K562 (cell line): ENCODE measurements around the gene ZBTB22. TPM values are rescaled to one million over a fixed set of nuclear protein-coding genes. Genes with fewer than 3 reads are reported as not detected.

ENCODE experiments used
- ARID2 ChIP-seq: fragments of 450-650 bp; IDR thresholded peaks from 2 replicates; pipeline ENCODE4 v1.6.1; 2017; ENCODE audit warnings: antibody characterized with exemption, mild to moderate bottlenecking
- BRD9 ChIP-seq: fragments of 450-650 bp; IDR thresholded peaks from 2 replicates; pipeline ENCODE4 v1.6.1; 2018; ENCODE audit warnings: low read depth; ENCODE audit not compliant: partially characterized antibody
- ETV6 ChIP-seq, 3 experiments: fragments of 150-350 bp in 1 of 3; sonication (generic) in 1 of 3; formaldehyde crosslinking in 1 of 3; IDR thresholded peaks; 2 replicates each; pipeline versions ENCODE4 v1.6.1 to v1.8.0; 2014 to 2022; ENCODE audit warnings: borderline replicate concordance in 2 of 3, low read depth in 2 of 3, antibody characterized with exemption in 1 of 3, low read length in 1 of 3, mild to moderate bottlenecking in 1 of 3, missing genetic modification reagents in 1 of 3
- FUS ChIP-seq: fragments of 200-400 bp; formaldehyde crosslinking; optimal IDR thresholded peaks from 2 replicates; pipeline ENCODE3; 2017; ENCODE audit warnings: low read depth, low read length
- GABPA ChIP-seq: fragments of 200-800 bp; sonication (Bioruptor generic); conservative IDR thresholded peaks from 2 replicates; pipeline ENCODE4 v1.6.1; 2016; ENCODE audit warnings: low read depth, missing genetic modification characterization, missing compliant biosample characterization
- JUNB ChIP-seq: fragments of 450-650 bp; formaldehyde crosslinking; conservative IDR thresholded peaks from 2 replicates; pipeline ENCODE4 v1.4.0; 2020; ENCODE audit warnings: mild to moderate bottlenecking
- MAZ ChIP-seq, 2 experiments: fragments of 450-650 bp in 1 of 2; sonication (generic) in 1 of 2; formaldehyde crosslinking; IDR thresholded peaks in 1 of 2; conservative IDR thresholded peaks in 1 of 2; 2 replicates each; pipeline versions ENCODE4 v1.4.0 to v1.5.0; 2020; ENCODE audit warnings: mild to moderate bottlenecking in 1 of 2, missing genetic modification reagents in 1 of 2
- NELFE ChIP-seq: IDR thresholded peaks from 2 replicates; pipeline ENCODE4 v1.6.1; 2011; ENCODE audit warnings: mild to moderate bottlenecking; ENCODE audit not compliant: insufficient read depth, insufficient read length
- NRF1 ChIP-seq, 2 experiments: fragments of 450-650 bp; IDR thresholded peaks in 1 of 2; conservative IDR thresholded peaks in 1 of 2; 2 replicates each; pipeline ENCODE4 v1.6.1; 2014; ENCODE audit warnings: mild to moderate bottlenecking in 2 of 2
- POLR2AphosphoS5 ChIP-seq: IDR thresholded peaks from 2 replicates; pipeline ENCODE4 v1.6.1; 2011; ENCODE audit warnings: mild to moderate bottlenecking, low read depth, low read length, moderate library complexity; ENCODE audit not compliant: control insufficient read depth, insufficient read depth
- SREBF2 ChIP-seq: sonication (generic); formaldehyde crosslinking; IDR thresholded peaks from 2 replicates; pipeline ENCODE4 v1.4.0; 2020; ENCODE audit warnings: mild to moderate bottlenecking, missing genetic modification reagents
- XRCC3 ChIP-seq: fragments of 450-650 bp; IDR thresholded peaks from 2 replicates; pipeline ENCODE4 v1.6.1; 2017; ENCODE audit warnings: mild to moderate bottlenecking, moderate library complexity
- YY1 ChIP-seq, 3 experiments: IDR thresholded peaks; 2 replicates each; pipeline ENCODE4 v1.6.1; 2011; ENCODE audit warnings: low read length in 2 of 3, mild to moderate bottlenecking in 2 of 3, moderate library complexity in 2 of 3, borderline replicate concordance in 1 of 3, control low read depth in 1 of 3, low read depth in 1 of 3; ENCODE audit not compliant: insufficient read depth in 3 of 3, insufficient replicate concordance in 2 of 3, control insufficient read depth in 1 of 3, insufficient read length in 1 of 3; ENCODE audit errors: extremely low read depth in 1 of 3
- ZNF561 ChIP-seq: fragments of 450-650 bp; formaldehyde crosslinking; conservative IDR thresholded peaks from 2 replicates; pipeline ENCODE4 v1.4.0; 2020; ENCODE audit warnings: mild to moderate bottlenecking, moderate library complexity
- ZNF695 ChIP-seq: fragments of 450-650 bp; formaldehyde crosslinking; IDR thresholded peaks from 2 replicates; pipeline ENCODE4 v1.4.0; 2020; ENCODE audit warnings: mild to moderate bottlenecking, moderate library complexity
- ZNF76 ChIP-seq: fragments of 250-450 bp; sonication (Bioruptor Pico); IDR thresholded peaks from 2 replicates; pipeline ENCODE4 v1.4.0; 2020; ENCODE audit warnings: mild to moderate bottlenecking, moderate library complexity, borderline replicate concordance
- polyA plus RNA-seq, 8 experiments: library from polyadenylated mRNA; depleted of rRNA in 4 of 8; stranded (reverse) in 5 of 8; unstranded in 3 of 8; fragments of >200 nt; fragmentation: Nextera tagmentation in 2 of 8; fragmentation: Illumina TruSeq in 1 of 8; extraction: Ambion mirVana in 2 of 8; extraction: Trizol in 1 of 8; gene quantifications; 2 replicates each; pipeline versions ENCODE4 v1.2.1 to v1.2.3, GENCODE V29; 2011 to 2014; ENCODE audit warnings: inconsistent platforms in 1 of 8, missing spikeins in 1 of 8
- total RNA-seq, 7 experiments: library from RNA; depleted of rRNA in 6 of 7; stranded (reverse); fragments of >200 nt in 6 of 7; fragmentation: Illumina TruSeq in 2 of 7; extraction: Trizol in 2 of 7; gene quantifications; 2 replicates each; pipeline versions ENCODE4 v1.2.1 to v1.2.3, GENCODE V29; 2011 to 2021; ENCODE audit warnings: low replicate concordance in 1 of 7
- TF ChIP-seq, protein P1 (sequence below): fragments of 250-450 bp; sonication (Bioruptor Pico); IDR thresholded peaks from 2 replicates; pipeline ENCODE4 v1.8.0; 2022; ENCODE audit warnings: inconsistent platforms
- TF ChIP-seq, protein P2 (sequence below): fragments of 250-450 bp; sonication (Bioruptor Pico); IDR thresholded peaks from 2 replicates; pipeline ENCODE4 v1.5.0; 2022; ENCODE audit warnings: mild to moderate bottlenecking
- TF ChIP-seq, protein P3 (sequence below): sonication (generic); formaldehyde crosslinking; IDR thresholded peaks from 2 replicates; pipeline ENCODE4 v1.9.0; 2022; ENCODE audit warnings: mild to moderate bottlenecking, missing genetic modification reagents
- TF ChIP-seq, protein P4 (sequence below): fragments of 250-450 bp; sonication (Bioruptor Pico); IDR thresholded peaks from 2 replicates; pipeline ENCODE4 v1.5.0; 2021

Gene ZBTB22
- total and polyA plus RNA-seq, 9 of the 15 experiments (the other 6 are each of a cell fraction or from before 2014, with no cell fraction given): 0.21 to 11.9 (median 7.1) TPM

DNA sequence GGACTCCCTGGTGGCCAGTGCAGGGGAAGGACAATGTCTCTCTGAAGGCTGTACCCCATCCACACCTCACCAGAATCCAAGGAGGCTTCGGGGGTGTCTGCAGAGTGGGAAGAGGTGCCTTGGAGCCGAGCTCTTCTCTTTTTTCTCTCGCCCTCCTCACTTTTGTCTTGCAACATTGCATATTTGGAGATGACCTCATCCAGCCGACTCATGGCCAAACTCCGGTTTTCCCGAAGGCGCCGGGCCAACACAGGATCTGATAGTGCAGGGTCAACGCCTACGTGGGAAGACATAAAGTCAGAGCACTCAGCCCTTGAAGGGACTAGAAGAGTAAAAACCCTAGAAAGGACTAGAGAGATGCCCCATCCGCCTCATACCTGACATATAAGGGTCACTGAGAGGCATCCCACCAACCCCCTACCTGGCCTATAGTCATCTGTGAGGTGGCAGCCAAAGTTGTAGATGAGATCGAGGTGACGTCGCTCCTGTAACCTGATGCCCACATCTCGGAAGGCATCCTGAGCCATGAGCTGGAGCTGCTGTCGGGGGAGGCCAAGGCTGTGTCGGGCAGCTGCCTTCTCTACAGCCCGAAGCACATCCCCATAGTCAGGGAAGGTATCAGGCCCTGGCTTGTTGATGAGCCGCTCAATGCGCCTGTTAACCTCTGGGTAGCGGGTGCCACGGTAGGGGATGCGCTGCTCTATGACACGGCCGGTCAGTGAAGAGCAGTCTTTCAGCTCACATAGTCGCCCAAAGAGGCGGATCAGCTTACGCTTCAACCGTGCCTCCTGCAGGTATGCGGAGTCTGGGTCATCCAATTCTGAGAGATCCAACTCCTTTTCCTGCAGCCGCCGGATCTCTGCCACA lies 3.0 kb upstream of the ZBTB22 start (continued):
- TF ChIP-seq MAZ (CRISPR knock-in tag; conservative IDR thresholded peaks at IDR 0.05 in 1 of 2, IDR thresholded peaks at IDR 0.05 in 1 of 2): no peak
- no peak for TF ChIP-seq XRCC3
- TF ChIP-seq, protein P1, sequence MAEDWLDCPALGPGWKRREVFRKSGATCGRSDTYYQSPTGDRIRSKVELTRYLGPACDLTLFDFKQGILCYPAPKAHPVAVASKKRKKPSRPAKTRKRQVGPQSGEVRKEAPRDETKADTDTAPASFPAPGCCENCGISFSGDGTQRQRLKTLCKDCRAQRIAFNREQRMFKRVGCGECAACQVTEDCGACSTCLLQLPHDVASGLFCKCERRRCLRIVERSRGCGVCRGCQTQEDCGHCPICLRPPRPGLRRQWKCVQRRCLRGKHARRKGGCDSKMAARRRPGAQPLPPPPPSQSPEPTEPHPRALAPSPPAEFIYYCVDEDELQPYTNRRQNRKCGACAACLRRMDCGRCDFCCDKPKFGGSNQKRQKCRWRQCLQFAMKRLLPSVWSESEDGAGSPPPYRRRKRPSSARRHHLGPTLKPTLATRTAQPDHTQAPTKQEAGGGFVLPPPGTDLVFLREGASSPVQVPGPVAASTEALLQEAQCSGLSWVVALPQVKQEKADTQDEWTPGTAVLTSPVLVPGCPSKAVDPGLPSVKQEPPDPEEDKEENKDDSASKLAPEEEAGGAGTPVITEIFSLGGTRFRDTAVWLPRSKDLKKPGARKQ (CRISPR knock-in tag): no peak
- TF ChIP-seq GABPA: no peak
- TF ChIP-seq ZNF695 (CRISPR knock-in tag): no peak
- TF ChIP-seq NELFE: no peak
- no peak for TF ChIP-seq JUNB (CRISPR knock-in tag)
- TF ChIP-seq, protein P2, sequence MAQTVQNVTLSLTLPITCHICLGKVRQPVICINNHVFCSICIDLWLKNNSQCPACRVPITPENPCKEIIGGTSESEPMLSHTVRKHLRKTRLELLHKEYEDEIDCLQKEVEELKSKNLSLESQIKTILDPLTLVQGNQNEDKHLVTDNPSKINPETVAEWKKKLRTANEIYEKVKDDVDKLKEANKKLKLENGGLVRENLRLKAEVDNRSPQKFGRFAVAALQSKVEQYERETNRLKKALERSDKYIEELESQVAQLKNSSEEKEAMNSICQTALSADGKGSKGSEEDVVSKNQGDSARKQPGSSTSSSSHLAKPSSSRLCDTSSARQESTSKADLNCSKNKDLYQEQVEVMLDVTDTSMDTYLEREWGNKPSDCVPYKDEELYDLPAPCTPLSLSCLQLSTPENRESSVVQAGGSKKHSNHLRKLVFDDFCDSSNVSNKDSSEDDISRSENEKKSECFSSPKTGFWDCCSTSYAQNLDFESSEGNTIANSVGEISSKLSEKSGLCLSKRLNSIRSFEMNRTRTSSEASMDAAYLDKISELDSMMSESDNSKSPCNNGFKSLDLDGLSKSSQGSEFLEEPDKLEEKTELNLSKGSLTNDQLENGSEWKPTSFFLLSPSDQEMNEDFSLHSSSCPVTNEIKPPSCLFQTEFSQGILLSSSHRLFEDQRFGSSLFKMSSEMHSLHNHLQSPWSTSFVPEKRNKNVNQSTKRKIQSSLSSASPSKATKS (CRISPR knock-in tag): no peak
- TF ChIP-seq ETV6 (IDR thresholded peaks at IDR 0.05; ENCODE audit: borderline replicate concordance in 1 of 2, low read depth in 2 of 2, low read length in 1 of 2): no peak
- TF ChIP-seq ETV6 (CRISPR knock-in tag; IDR thresholded peaks at IDR 0.05; ENCODE audit: borderline replicate concordance): no peak
- no peak for TF ChIP-seq FUS
- TF ChIP-seq NRF1 (conservative IDR thresholded peaks at IDR 0.05 in 1 of 2, IDR thresholded peaks at IDR 0.05 in 1 of 2): peak in 1 of 2 experiments; percentile 16; a peak in 1 of 4 replicates
- TF ChIP-seq BRD9: no peak
- TF ChIP-seq SREBF2 (CRISPR knock-in tag): no peak
- TF ChIP-seq, protein P3, sequence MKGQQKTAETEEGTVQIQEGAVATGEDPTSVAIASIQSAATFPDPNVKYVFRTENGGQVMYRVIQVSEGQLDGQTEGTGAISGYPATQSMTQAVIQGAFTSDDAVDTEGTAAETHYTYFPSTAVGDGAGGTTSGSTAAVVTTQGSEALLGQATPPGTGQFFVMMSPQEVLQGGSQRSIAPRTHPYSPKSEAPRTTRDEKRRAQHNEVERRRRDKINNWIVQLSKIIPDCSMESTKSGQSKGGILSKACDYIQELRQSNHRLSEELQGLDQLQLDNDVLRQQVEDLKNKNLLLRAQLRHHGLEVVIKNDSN (CRISPR knock-in tag): peak; percentile 22; the same call in 1 of the 2 replicates
- TF ChIP-seq POLR2AphosphoS5: no peak
- no peak for TF ChIP-seq ZNF561
- no peak for TF ChIP-seq ZNF76 (CRISPR knock-in tag)
- no peak for TF ChIP-seq YY1 (IDR thresholded peaks at IDR 0.05; ENCODE audit: borderline replicate concordance in 1 of 3, control insufficient read depth in 1 of 3, extremely low read depth in 1 of 3, insufficient read depth in 3 of 3, insufficient read length in 1 of 3, insufficient replicate concordance in 2 of 3, low read depth in 1 of 3, low read length in 2 of 3)
- TF ChIP-seq, protein P4, sequence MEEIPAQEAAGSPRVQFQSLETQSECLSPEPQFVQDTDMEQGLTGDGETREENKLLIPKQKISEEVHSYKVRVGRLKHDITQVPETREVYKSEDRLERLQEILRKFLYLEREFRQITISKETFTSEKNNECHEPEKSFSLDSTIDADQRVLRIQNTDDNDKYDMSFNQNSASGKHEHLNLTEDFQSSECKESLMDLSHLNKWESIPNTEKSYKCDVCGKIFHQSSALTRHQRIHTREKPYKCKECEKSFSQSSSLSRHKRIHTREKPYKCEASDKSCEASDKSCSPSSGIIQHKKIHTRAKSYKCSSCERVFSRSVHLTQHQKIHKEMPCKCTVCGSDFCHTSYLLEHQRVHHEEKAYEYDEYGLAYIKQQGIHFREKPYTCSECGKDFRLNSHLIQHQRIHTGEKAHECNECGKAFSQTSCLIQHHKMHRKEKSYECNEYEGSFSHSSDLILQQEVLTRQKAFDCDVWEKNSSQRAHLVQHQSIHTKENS (CRISPR knock-in tag): no peak
- TF ChIP-seq ARID2: no peak
